IMR-90 (cell line): ENCODE data around the gene ARHGEF10L. TPM values are rescaled to one million over a fixed set of nuclear protein-coding genes. Genes with fewer than 3 reads are reported as not detected.
A peak's percentile ranks its signal among the peaks of the same experiment; 100 is the strongest.

Experiments
- ATAC-seq: fragments of 200-7000 bp; cut with Tn5 transposase; 2 replicates; pipeline ENCODE4 v1.9.1; 2020; ENCODE audit warnings: low read depth, mild to moderate bottlenecking, moderate library complexity
- BruUV-seq: library from RNA; stranded (reverse); fragments of 400-500 nt; replicated peaks from 2 replicates; lab custom pipeline; 2021; lab: Mats Ljungman, UMichigan
- CTCF ChIA-PET: fragments of 300-600 bp; formaldehyde crosslinking; extraction: SDS; loops from one replicate; lab custom pipeline; 2021; ENCODE audit warnings: antibody characterized with exemption; lab: Yijun Ruan, JAX
- POLR2A ChIA-PET: fragments of 300-600 bp; sonication (Branson Sonifier 250); formaldehyde crosslinking; loops from one replicate; lab custom pipeline; 2022; ENCODE audit warnings: antibody characterized with exemption; ENCODE audit not compliant: unreplicated experiment; lab: Charles Lee
- DNase-seq: peaks from one replicate; pipeline ENCODE4 v3.0.0; 2013
- H2AFZ ChIP-seq: replicated peaks from 2 replicates; pipeline ENCODE3; 2013; ENCODE audit warnings: low read length, mild to moderate bottlenecking; ENCODE audit not compliant: poor library complexity
- H2AK5ac ChIP-seq: 2 replicates; pipeline ENCODE4 v1.6.1; 2013; ENCODE audit warnings: low read depth, low read length, inconsistent platforms
- H2AK9ac ChIP-seq: replicated peaks from 2 replicates; pipeline ENCODE3; 2013; ENCODE audit warnings: mild to moderate bottlenecking, low read depth, low read length, moderate library complexity; ENCODE audit not compliant: poor library complexity
- H2BK120ac ChIP-seq: 2 replicates; pipeline ENCODE4 v1.6.1; 2013; ENCODE audit warnings: low read depth, low read length, inconsistent platforms
- H2BK15ac ChIP-seq: 3 replicates; pipeline ENCODE4 v1.6.1; 2013; ENCODE audit warnings: low read depth, low read length, inconsistent platforms
- H2BK20ac ChIP-seq: 2 replicates; pipeline ENCODE4 v1.6.1; 2013; ENCODE audit warnings: low read depth, mild to moderate bottlenecking, inconsistent platforms, low read length, moderate library complexity
- H2BK5ac ChIP-seq: 2 replicates; pipeline ENCODE4 v1.6.1; 2013; ENCODE audit warnings: mild to moderate bottlenecking, low read depth, low read length, inconsistent platforms; ENCODE audit not compliant: poor library complexity, severe bottlenecking
- H3K14ac ChIP-seq: replicated peaks from 2 replicates; pipeline ENCODE4 v1.6.1; 2013; ENCODE audit warnings: low read depth, low read length, inconsistent platforms
- H3K18ac ChIP-seq: 2 replicates; pipeline ENCODE4 v1.6.1; 2013; ENCODE audit warnings: low read depth, low read length, control low read depth
- H3K23ac ChIP-seq: 2 replicates; pipeline ENCODE4 v1.6.1; 2013; ENCODE audit warnings: low read depth, low read length, inconsistent platforms
- H3K27ac ChIP-seq: 2 replicates; pipeline ENCODE4 v1.5.1; 2013; ENCODE audit warnings: mild to moderate bottlenecking, control low read depth, low read length; ENCODE audit not compliant: insufficient read depth
- H3K27me3 ChIP-seq: 2 replicates; pipeline ENCODE4 v1.6.1; 2013; ENCODE audit warnings: low read length; ENCODE audit not compliant: control insufficient read depth, insufficient read depth
- H3K36me3 ChIP-seq: 2 replicates; pipeline ENCODE4 v1.6.1; 2013; ENCODE audit warnings: low read length, mixed read lengths; ENCODE audit not compliant: control insufficient read depth, insufficient read depth
- H3K4ac ChIP-seq: 2 replicates; pipeline ENCODE4 v1.6.1; 2013; ENCODE audit warnings: low read depth, low read length, inconsistent platforms
- H3K4me1 ChIP-seq: 2 replicates; pipeline ENCODE4 v1.6.1; 2013; ENCODE audit warnings: low read length, mixed read lengths; ENCODE audit not compliant: control insufficient read depth, insufficient read depth
- H3K4me2 ChIP-seq: 2 replicates; pipeline ENCODE4 v1.6.1; 2013; ENCODE audit warnings: low read depth, mild to moderate bottlenecking, control low read depth, low read length, moderate library complexity
- H3K4me3 ChIP-seq: 2 replicates; pipeline ENCODE4 v1.5.1; 2013; ENCODE audit warnings: low read depth, mild to moderate bottlenecking, control low read depth, low read length, moderate library complexity; ENCODE audit not compliant: insufficient read depth
- H3K56ac ChIP-seq: 2 replicates; pipeline ENCODE4 v1.6.1; 2013; ENCODE audit warnings: low read length, inconsistent platforms; ENCODE audit not compliant: insufficient read depth; ENCODE audit errors: extremely low read depth
- H3K79me1 ChIP-seq, 2 experiments: 2 replicates each; pipeline ENCODE4 v1.6.1; 2013; ENCODE audit warnings: low read length in 2 of 2, inconsistent platforms in 1 of 2, low read depth in 1 of 2
- H3K9ac ChIP-seq: 2 replicates; pipeline ENCODE4 v1.6.1; 2013; ENCODE audit warnings: low read depth, low read length, control low read depth
- H3K9me1 ChIP-seq: 2 replicates; pipeline ENCODE4 v1.6.1; 2013; ENCODE audit warnings: low read length, inconsistent platforms; ENCODE audit not compliant: insufficient read depth
- H3K9me3 ChIP-seq: 2 replicates; pipeline ENCODE4 v1.6.1; 2013; ENCODE audit warnings: low read length; ENCODE audit not compliant: control insufficient read depth, insufficient read depth
- H4K20me1 ChIP-seq: 2 replicates; pipeline ENCODE4 v1.6.1; 2013; ENCODE audit warnings: low read length, inconsistent platforms; ENCODE audit not compliant: insufficient read depth
- H4K5ac ChIP-seq: 2 replicates; pipeline ENCODE4 v1.6.1; 2013; ENCODE audit warnings: mild to moderate bottlenecking, low read depth, low read length, control low read depth
- H4K8ac ChIP-seq, 2 experiments: 2 replicates each; pipeline ENCODE4 v1.6.1; 2013; ENCODE audit warnings: low read depth in 2 of 2, low read length in 2 of 2, control low read depth in 1 of 2, inconsistent platforms in 1 of 2
- H4K91ac ChIP-seq: 2 replicates; pipeline ENCODE4 v1.6.1; 2013; ENCODE audit warnings: low read depth, low read length, inconsistent platforms; ENCODE audit not compliant: insufficient read depth
- BHLHE40 ChIP-seq: fragments of 150-350 bp; IDR thresholded peaks from 2 replicates; pipeline ENCODE4 v1.6.1; 2016; ENCODE audit warnings: mild to moderate bottlenecking, low read depth, low read length
- CHD1 ChIP-seq: IDR thresholded peaks from 2 replicates; pipeline ENCODE4 v1.6.1; 2012; ENCODE audit warnings: low read depth, low read length, improper control_type of control experiment
- FOS ChIP-seq: fragments of 150-350 bp; IDR thresholded peaks from 2 replicates; pipeline ENCODE4 v1.6.1; 2016; ENCODE audit warnings: low read depth, low read length
- MAFK ChIP-seq: IDR thresholded peaks from 2 replicates; pipeline ENCODE4 v1.6.1; 2012; ENCODE audit warnings: low read depth, low read length, improper control_type of control experiment
- MXI1 ChIP-seq: IDR thresholded peaks from 2 replicates; pipeline ENCODE4 v1.6.1; 2012; ENCODE audit warnings: low read depth, mild to moderate bottlenecking, low read length, moderate library complexity, borderline replicate concordance
- NFE2L2 ChIP-seq: fragments of 150-350 bp; IDR thresholded peaks from 2 replicates; pipeline ENCODE4 v1.6.1; 2016; ENCODE audit warnings: low read depth, mild to moderate bottlenecking, low read length
- RCOR1 ChIP-seq: IDR thresholded peaks from 2 replicates; pipeline ENCODE4 v1.6.1; 2012; ENCODE audit warnings: mild to moderate bottlenecking, low read length, improper control_type of control experiment; ENCODE audit not compliant: insufficient replicate concordance
- WGBS, 2 experiments: methylation state at CpG; one replicate each; pipeline versions ENCODE4 v1.1.5 to v1.1.7; 2013; ENCODE audit warnings: missing lambda C conversion rate in 2 of 2; ENCODE audit not compliant: insufficient read length in 1 of 2; ENCODE audit errors: extremely low coverage in 2 of 2; 5-methylcytosine and 5-hydroxymethylcytosine counted together
- dilution Hi-C: fragments of 300-500 bp; cut with HindIII; formaldehyde crosslinking; loops from one replicate; pipeline ENCODE4 v1.14.3; 2018; ENCODE audit warnings: low sequenced_read_pairs; ENCODE audit not compliant: unreplicated experiment
- in situ Hi-C: fragments of 300-500 bp; cut with MboI; formaldehyde crosslinking; loops from 3 replicates; pipeline ENCODE4 v1.14.3; 2019; ENCODE audit warnings: low sequenced_read_pairs, inconsistent platforms, mixed read lengths
- intact Hi-C: fragments of 100-400 bp; cut with micrococcal nuclease; formaldehyde crosslinking; loops from 2 replicates; pipeline ENCODE4 v1.10.0; 2022
- polyA plus RNA-seq, 3 experiments: library from polyadenylated mRNA; depleted of rRNA; stranded (reverse); fragments of >200 nt; gene quantifications; 2 replicates each; pipeline ENCODE4 v1.2.3, GENCODE V29; 2012; ENCODE audit warnings: low replicate concordance in 1 of 3
- total RNA-seq: library from RNA; depleted of rRNA; stranded (reverse); fragments of >200 nt; gene quantifications from 2 replicates; pipeline ENCODE4 v1.2.3, GENCODE V29; 2012
- TF ChIP-seq, protein P1 (sequence below): fragments of 150-350 bp; IDR thresholded peaks from 2 replicates; pipeline ENCODE4 v1.6.1; 2016; ENCODE audit warnings: low read depth, mild to moderate bottlenecking, low read length, moderate library complexity, borderline replicate concordance
- TF ChIP-seq, protein P2 (sequence below): fragments of 150-350 bp; IDR thresholded peaks from 2 replicates; pipeline ENCODE4 v1.6.1; 2017; ENCODE audit warnings: mild to moderate bottlenecking, antibody characterized with exemption, low read length, low read depth

The ARHGEF10L gene
- total and polyA plus RNA-seq, 2 of the 4 experiments (the other 2 are of a cell fraction): 4.8 to 12.4 TPM

DNA sequence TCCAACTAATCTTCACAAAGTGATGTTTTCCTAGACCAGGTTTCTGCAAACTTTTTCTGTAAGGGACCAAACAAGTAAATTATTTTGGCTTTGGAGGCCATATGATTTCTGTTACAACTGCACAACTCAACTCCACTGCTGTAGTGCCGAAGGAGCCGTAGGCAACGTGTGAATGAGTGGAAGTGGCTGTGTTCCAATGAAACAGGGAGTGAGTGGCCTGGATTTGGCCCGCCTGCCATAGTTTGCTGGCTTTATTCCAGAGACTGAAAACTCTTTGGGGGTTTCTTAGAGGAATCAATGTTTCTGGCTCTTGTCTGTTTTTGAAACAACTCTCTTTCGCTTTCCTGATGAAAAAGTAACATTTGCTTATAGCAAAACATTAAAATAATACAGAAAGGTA is 203.1 kb downstream of the ARHGEF10L start:
- Histone ChIP-seq H3K4me2 (no peak overlapping the region), H3K9me1 (no peaks in the 10 kb centered on the region), H3K9me3 (no peaks in the 10 kb centered on the region), H3K14ac (no peak overlapping the region), H3K79me1 (no peaks in the 10 kb centered on the region), H3K27ac (no peak overlapping the region), H4K91ac (no peak overlapping the region), H2AFZ (no peak overlapping the region), H3K27me3 (peaks cover 23% of the 10 kb centered on the region), H2BK20ac (no peak overlapping the region), H2AK9ac (no peak overlapping the region), H4K8ac (no peak overlapping the region), H3K4ac (no peak overlapping the region), H3K4me3 (no peak overlapping the region), H4K5ac (no peak overlapping the region), H2BK120ac (no peak overlapping the region), H2BK5ac (no peak overlapping the region), H4K20me1 (no peaks in the 10 kb centered on the region), H3K23ac (no peak overlapping the region), H3K4me1 (no peaks in the 10 kb centered on the region), H3K18ac (no peak overlapping the region), H2AK5ac (no peak overlapping the region), H3K9ac (no peak overlapping the region), H2BK15ac (no peak overlapping the region), H3K36me3 (no peaks in the 10 kb centered on the region), H3K56ac (no peak overlapping the region)
- WGBS, 2 experiments: 0% methylated on average over 1 of the region's 5 CpGs; no CpG with 5 or more reads in 1 of the 2 experiments
- dilution Hi-C loops: no loop called here
- ChIA-PET POLR2A (no interaction called here), CTCF (no interaction called here)
- no TSS peak for BruUV-seq
- ATAC-seq (peak; percentile 32; the same call in 1 of the 2 replicates), DNase-seq (no peak)
- TF ChIP-seq MAFK (no peak), CHD1 (no peak), NFE2L2 (no peak), FOS (no peak), RCOR1 (no peak), MXI1 (no peak), BHLHE40 (no peak)
- TF ChIP-seq, protein P1, sequence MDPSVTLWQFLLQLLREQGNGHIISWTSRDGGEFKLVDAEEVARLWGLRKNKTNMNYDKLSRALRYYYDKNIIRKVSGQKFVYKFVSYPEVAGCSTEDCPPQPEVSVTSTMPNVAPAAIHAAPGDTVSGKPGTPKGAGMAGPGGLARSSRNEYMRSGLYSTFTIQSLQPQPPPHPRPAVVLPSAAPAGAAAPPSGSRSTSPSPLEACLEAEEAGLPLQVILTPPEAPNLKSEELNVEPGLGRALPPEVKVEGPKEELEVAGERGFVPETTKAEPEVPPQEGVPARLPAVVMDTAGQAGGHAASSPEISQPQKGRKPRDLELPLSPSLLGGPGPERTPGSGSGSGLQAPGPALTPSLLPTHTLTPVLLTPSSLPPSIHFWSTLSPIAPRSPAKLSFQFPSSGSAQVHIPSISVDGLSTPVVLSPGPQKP: no peak
- TF ChIP-seq, protein P2, sequence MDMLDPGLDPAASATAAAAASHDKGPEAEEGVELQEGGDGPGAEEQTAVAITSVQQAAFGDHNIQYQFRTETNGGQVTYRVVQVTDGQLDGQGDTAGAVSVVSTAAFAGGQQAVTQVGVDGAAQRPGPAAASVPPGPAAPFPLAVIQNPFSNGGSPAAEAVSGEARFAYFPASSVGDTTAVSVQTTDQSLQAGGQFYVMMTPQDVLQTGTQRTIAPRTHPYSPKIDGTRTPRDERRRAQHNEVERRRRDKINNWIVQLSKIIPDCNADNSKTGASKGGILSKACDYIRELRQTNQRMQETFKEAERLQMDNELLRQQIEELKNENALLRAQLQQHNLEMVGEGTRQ: no peak
- in situ Hi-C loops: no loop called here
- intact Hi-C loops: no loop called here
